ENCODE data around the gene PLXDC2. TPM values are rescaled to one million over a fixed set of nuclear protein-coding genes. Genes with fewer than 3 reads are reported as not detected.

The PLXDC2 gene
- total RNA-seq, 1 donor from 2014 or later: 0.16 TPM

- TF ChIP-seq CTCF (IDR thresholded peaks at IDR 0.05): no peak
- H3K4me3 Mint-ChIP-seq: no peak overlapping the region
- DNase-seq: no peak
- ChIA-PET CTCF (interaction anchor here (1.6 kb wide), 1 partner anchor 9 kb away, joined by 5 read pairs; no protein-coding TSS in a partner anchor), POLR2A (no interaction called here)
- ATAC-seq (ENCODE audit: low read depth): no peak
- no peak overlapping the region for H3K27ac Mint-ChIP-seq
- no peaks in the 10 kb centered on the region for H3K36me3 Mint-ChIP-seq (ENCODE audit: low read depth)
- H3K4me1 Mint-ChIP-seq: peaks cover 20% of the 10 kb centered on the region
- H3K9me3 Mint-ChIP-seq: no peaks in the 10 kb centered on the region
- intact Hi-C loops (cut with micrococcal nuclease): loop anchor here (10.0 kb wide), 2 partner anchors 185 to 1035 kb away; no protein-coding TSS in a partner anchor
- H3K27me3 Mint-ChIP-seq: peaks cover 23% of the 10 kb centered on the region
Observed at GRCh38 chr10:19819419-19820033, 3.3 kb downstream of the PLXDC2 start.

- POLR2A ChIA-PET: no interaction called here
- CTCF ChIA-PET: no interaction called here
- Mint-ChIP-seq H3K36me3 (ENCODE audit: low read depth) (no peaks in the 10 kb centered on the region), H3K9me3 (no peaks in the 10 kb centered on the region), H3K4me3 (no peak overlapping the region), H3K4me1 (no peaks in the 10 kb centered on the region), H3K27me3 (no peaks in the 10 kb centered on the region), H3K27ac (no peak overlapping the region)
- ATAC-seq (ENCODE audit: low read depth) (no peak), DNase-seq (no peak)
- intact Hi-C loops (cut with micrococcal nuclease): no loop called here
- TF ChIP-seq CTCF (IDR thresholded peaks at IDR 0.05): no peak
Observed at GRCh38 chr10:19824381-19825342, 8.4 kb downstream of the PLXDC2 start.

DNA sequence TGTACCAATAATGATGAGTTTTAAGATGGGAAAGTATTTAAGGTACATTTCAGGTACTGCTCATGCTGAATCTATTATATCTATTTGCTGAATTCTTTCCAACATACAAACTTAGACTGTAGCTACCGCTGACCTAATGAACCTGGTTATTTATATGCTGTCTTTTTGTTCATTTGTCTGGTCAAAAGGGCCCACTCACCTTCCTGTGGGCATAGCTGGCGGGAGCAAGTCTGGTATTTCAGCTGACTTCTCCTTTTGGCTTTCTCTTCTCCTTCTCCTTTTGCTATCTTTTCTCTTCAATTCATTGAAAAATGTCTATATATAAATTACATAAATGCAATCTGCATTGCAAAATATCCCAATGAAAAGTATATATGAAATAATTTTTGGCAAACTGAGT lies 9.5 kb downstream of the PLXDC2 start:
- H3K9me3 Mint-ChIP-seq: no peaks in the 10 kb centered on the region
- H3K4me1 Mint-ChIP-seq: no peaks in the 10 kb centered on the region
- CTCF ChIA-PET: no interaction called here
- no peak overlapping the region for H3K4me3 Mint-ChIP-seq
- H3K27ac Mint-ChIP-seq: no peak overlapping the region
- no peak for DNase-seq
- TF ChIP-seq CTCF (IDR thresholded peaks at IDR 0.05): no peak
- ATAC-seq (ENCODE audit: low read depth): no peak
- POLR2A ChIA-PET: no interaction called here
- intact Hi-C loops (cut with micrococcal nuclease): no loop called here
- no peaks in the 10 kb centered on the region for H3K36me3 Mint-ChIP-seq (ENCODE audit: low read depth)
- no peaks in the 10 kb centered on the region for H3K27me3 Mint-ChIP-seq

GRCh38 chr10:19826712-19827111 lies 10.5 kb downstream of the PLXDC2 start:
- DNase-seq (no peak), ATAC-seq (ENCODE audit: low read depth) (no peak)
- CTCF ChIA-PET: no interaction called here
- H3K9me3 Mint-ChIP-seq: peaks cover 3% of the 10 kb centered on the region
- no peak overlapping the region for H3K4me3 Mint-ChIP-seq
- TF ChIP-seq CTCF (IDR thresholded peaks at IDR 0.05): no peak
- no peaks in the 10 kb centered on the region for H3K4me1 Mint-ChIP-seq
- intact Hi-C loops (cut with micrococcal nuclease): no loop called here
- H3K36me3 Mint-ChIP-seq (ENCODE audit: low read depth): no peaks in the 10 kb centered on the region
- H3K27me3 Mint-ChIP-seq: no peaks in the 10 kb centered on the region
- POLR2A ChIA-PET: no interaction called here
- H3K27ac Mint-ChIP-seq: no peak overlapping the region

Data from activated B cell treated with CpG ODN at 0.5 μM for 24 hours (primary cell).